ENCODE results near the gene NFKB1. TPM values are rescaled to one million over a fixed set of nuclear protein-coding genes. Genes with fewer than 3 reads are reported as not detected.

The NFKB1 gene
- total RNA-seq = 10 to 100 TPM; 17.8 to 19.3 TPM

DNA sequence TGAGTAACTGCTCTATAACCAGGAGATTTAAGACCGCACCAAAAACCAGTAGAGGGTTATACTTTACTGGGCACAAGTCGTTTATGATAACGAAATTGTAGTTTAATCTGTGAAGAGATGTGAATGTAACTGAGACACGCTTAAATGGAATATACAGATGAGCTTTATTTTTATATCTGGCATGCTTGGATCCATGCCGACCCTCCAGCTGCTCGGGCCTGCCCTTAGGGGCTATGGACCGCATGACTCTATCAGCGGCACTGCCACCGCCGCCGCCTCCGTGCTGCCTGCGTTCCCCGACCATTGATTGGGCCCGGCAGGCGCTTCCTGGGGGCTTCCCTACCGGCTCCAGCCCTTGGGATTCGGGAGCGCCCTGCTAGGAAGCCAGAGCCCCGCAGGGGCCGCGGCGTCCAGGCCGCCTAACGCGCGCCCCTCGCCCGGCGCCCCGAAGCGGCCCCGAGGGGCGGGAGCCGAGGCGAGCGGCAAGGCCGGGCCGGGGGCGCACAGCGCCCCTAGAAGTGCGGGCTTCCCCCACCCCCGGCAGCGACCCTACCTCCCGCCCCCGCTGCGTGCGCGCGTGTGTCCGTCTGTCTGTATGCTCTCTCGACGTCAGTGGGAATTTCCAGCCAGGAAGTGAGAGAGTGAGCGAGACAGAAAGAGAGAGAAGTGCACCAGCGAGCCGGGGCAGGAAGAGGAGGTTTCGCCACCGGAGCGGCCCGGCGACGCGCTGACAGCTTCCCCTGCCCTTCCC is at the start of gene NFKB1:
TSS of gene NFKB1 (plus strand) at position 664 of the 751 bp plus-strand sequence. CDS start 24,160 bp downstream, outside the sequence.
- Histone ChIP-seq H3K4me1 (peaks cover 0 to 44% of the 10 kb centered on the region in 2 donors), H3K27ac (peak within 1 kb of the TSS; percentile 96 to 97), H3K27me3 (no peaks in the 10 kb centered on the region), H3K4me3 (peak within 1 kb of the TSS; percentile 75 to 78), H3K9me3 (no peaks in the 10 kb centered on the region), H3K36me3 (no peaks in the 10 kb centered on the region)
- TF ChIP-seq, protein P1, sequence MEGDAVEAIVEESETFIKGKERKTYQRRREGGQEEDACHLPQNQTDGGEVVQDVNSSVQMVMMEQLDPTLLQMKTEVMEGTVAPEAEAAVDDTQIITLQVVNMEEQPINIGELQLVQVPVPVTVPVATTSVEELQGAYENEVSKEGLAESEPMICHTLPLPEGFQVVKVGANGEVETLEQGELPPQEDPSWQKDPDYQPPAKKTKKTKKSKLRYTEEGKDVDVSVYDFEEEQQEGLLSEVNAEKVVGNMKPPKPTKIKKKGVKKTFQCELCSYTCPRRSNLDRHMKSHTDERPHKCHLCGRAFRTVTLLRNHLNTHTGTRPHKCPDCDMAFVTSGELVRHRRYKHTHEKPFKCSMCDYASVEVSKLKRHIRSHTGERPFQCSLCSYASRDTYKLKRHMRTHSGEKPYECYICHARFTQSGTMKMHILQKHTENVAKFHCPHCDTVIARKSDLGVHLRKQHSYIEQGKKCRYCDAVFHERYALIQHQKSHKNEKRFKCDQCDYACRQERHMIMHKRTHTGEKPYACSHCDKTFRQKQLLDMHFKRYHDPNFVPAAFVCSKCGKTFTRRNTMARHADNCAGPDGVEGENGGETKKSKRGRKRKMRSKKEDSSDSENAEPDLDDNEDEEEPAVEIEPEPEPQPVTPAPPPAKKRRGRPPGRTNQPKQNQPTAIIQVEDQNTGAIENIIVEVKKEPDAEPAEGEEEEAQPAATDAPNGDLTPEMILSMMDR (IDR thresholded peaks at IDR 0.05) = no peak
- peak; percentile 66 for DNase-seq (ENCODE audit: low spot score)

DNA sequence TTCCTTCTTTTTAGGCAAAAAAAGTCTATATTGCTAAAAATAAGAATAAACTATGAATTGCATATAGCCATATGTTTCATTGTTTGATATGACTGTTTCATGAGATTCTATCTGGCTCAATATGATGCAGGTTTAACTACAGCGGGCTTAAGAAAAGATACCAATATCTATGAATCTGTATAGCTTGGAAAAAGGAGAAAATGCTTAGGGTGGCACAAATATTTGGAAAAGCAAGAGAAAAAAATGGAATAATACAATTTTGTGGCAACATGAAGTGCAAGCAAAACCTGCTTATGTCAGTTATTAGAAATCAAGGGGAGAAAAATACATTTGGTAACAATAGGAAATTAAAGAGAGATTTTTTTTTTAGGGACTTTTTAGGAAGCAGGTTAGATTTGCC is 48.3 kb upstream of the NFKB1 start:
- TF ChIP-seq, protein P1 (IDR thresholded peaks at IDR 0.05) = no peak
- Histone ChIP-seq H3K36me3 (no peaks in the 10 kb centered on the region), H3K4me1 (no peaks in the 10 kb centered on the region), H3K27me3 (no peaks in the 10 kb centered on the region), H3K4me3 (no peak overlapping the region), H3K27ac (no peak overlapping the region), H3K9me3 (no peaks in the 10 kb centered on the region)
- no peak for DNase-seq (ENCODE audit: low spot score)

- no peaks in the 10 kb centered on the region for H3K36me3 ChIP-seq
- no peak for DNase-seq (ENCODE audit: low spot score)
- H3K27me3 ChIP-seq = no peaks in the 10 kb centered on the region
- no peak overlapping the region for H3K4me3 ChIP-seq
- H3K9me3 ChIP-seq = no peaks in the 10 kb centered on the region
- TF ChIP-seq, protein P1 (IDR thresholded peaks at IDR 0.05) = no peak
- no peaks in the 10 kb centered on the region for H3K4me1 ChIP-seq
- H3K27ac ChIP-seq = no peak overlapping the region
Observed at GRCh38 chr4:102453827-102454226, 47.3 kb upstream of the NFKB1 start.

DNA sequence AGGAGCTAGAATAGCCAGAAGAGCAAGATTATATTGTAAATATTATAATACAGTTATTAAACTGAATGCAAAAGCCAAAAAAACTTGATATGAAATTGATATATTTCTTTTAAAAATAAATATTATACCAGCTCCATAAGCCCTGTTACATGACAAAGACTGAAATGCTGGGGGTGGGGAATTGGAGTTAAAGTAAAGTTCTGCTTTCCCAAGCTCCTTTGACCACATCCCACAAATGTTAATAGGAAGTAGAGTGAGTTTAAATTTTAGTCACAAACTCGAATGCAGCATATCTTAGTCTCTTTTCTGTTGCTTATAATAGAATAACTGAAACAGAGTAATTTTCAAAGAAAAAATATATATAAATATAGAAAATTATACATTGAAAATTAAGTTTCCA is 46.9 kb upstream of the NFKB1 start:
- no peaks in the 10 kb centered on the region for H3K9me3 ChIP-seq
- H3K27ac ChIP-seq = no peak overlapping the region
- H3K4me1 ChIP-seq = no peaks in the 10 kb centered on the region
- DNase-seq (ENCODE audit: low spot score) = no peak
- no peaks in the 10 kb centered on the region for H3K36me3 ChIP-seq
- TF ChIP-seq, protein P1 (IDR thresholded peaks at IDR 0.05) = no peak
- no peaks in the 10 kb centered on the region for H3K27me3 ChIP-seq
- no peak overlapping the region for H3K4me3 ChIP-seq

DNA sequence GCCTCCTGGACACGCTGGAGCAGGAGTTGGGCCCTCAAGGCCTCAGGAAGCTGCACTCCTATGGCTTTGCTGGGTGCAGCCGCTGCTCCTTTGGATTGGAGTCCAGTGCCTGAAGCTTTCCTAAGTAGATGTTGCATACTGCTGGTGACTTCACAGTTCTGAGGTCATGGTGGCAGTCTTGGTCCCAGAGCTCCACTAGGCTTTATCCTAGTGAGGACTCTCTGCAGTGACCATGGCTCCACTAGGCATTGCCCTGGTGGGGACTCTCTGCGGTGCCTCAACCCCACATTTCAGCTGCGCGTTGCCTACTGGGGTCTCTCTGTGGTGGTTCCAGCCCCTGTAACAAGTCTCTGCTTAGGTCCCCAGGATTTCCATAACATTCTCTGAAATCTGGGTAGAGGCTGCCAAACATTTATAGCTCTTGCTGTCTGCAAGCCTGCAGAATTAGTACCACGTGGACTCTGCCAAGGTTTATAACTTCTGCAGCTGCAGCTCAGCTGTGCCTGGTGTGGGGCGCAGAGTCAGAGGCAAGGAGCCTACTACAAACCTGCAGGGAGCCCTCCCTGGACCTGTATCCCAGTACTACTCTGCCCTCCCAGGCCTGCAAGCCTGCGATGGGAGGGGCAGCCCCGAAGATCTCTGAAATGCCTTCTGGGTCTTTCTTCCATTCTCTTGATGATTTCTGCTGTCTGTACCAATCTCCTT is 46.0 kb upstream of the NFKB1 start:
- TF ChIP-seq, protein P1 (IDR thresholded peaks at IDR 0.05) = no peak
- no peak for DNase-seq (ENCODE audit: low spot score)
- Histone ChIP-seq H3K27ac (no peak overlapping the region), H3K4me1 (no peaks in the 10 kb centered on the region), H3K4me3 (no peak overlapping the region), H3K36me3 (no peaks in the 10 kb centered on the region), H3K27me3 (no peaks in the 10 kb centered on the region), H3K9me3 (peaks cover 0 to 6% of the 10 kb centered on the region in 2 donors)
